ENCODE results near the gene DHCR7. TPM values are rescaled to one million over a fixed set of nuclear protein-coding genes. Genes with fewer than 3 reads are reported as not detected.

Gene DHCR7
- total RNA-seq, 6 experiments from 2014 or later = 44.6 to 55.9 (median 48.9) TPM

GRCh38 chr11:71391796-71392195 is 56.4 kb downstream of the DHCR7 start:
- no peak for DNase-seq
- peaks cover 47% of the 10 kb centered on the region for H3K27me3 Mint-ChIP-seq (ENCODE audit: insufficient read depth)

GRCh38 chr11:71391352-71391751 is 56.8 kb downstream of the DHCR7 start:
- no peak overlapping the region for H3K4me3 Mint-ChIP-seq
- peaks cover 10% of the 10 kb centered on the region for H3K36me3 Mint-ChIP-seq (ENCODE audit: low read depth)
- TF ChIP-seq, protein P1, sequence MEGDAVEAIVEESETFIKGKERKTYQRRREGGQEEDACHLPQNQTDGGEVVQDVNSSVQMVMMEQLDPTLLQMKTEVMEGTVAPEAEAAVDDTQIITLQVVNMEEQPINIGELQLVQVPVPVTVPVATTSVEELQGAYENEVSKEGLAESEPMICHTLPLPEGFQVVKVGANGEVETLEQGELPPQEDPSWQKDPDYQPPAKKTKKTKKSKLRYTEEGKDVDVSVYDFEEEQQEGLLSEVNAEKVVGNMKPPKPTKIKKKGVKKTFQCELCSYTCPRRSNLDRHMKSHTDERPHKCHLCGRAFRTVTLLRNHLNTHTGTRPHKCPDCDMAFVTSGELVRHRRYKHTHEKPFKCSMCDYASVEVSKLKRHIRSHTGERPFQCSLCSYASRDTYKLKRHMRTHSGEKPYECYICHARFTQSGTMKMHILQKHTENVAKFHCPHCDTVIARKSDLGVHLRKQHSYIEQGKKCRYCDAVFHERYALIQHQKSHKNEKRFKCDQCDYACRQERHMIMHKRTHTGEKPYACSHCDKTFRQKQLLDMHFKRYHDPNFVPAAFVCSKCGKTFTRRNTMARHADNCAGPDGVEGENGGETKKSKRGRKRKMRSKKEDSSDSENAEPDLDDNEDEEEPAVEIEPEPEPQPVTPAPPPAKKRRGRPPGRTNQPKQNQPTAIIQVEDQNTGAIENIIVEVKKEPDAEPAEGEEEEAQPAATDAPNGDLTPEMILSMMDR (IDR thresholded peaks at IDR 0.05) = no peak
- DNase-seq = no peak
- H3K27ac Mint-ChIP-seq = no peak overlapping the region
- no peaks in the 10 kb centered on the region for H3K4me1 Mint-ChIP-seq (ENCODE audit: low read depth)
- peaks cover 11% of the 10 kb centered on the region for H3K9me3 Mint-ChIP-seq
- H3K27me3 Mint-ChIP-seq (ENCODE audit: insufficient read depth) = peaks cover 48% of the 10 kb centered on the region

More at GRCh38 chr11:71391796-71392195, 56.4 kb downstream of the DHCR7 start:
- Mint-ChIP-seq H3K4me1 (ENCODE audit: low read depth) (no peaks in the 10 kb centered on the region), H3K36me3 (ENCODE audit: low read depth) (peaks cover 10% of the 10 kb centered on the region), H3K27ac (no peak overlapping the region), H3K9me3 (peaks cover 11% of the 10 kb centered on the region), H3K4me3 (no peak overlapping the region)
- TF ChIP-seq, protein P1 (IDR thresholded peaks at IDR 0.05) = no peak

DNA sequence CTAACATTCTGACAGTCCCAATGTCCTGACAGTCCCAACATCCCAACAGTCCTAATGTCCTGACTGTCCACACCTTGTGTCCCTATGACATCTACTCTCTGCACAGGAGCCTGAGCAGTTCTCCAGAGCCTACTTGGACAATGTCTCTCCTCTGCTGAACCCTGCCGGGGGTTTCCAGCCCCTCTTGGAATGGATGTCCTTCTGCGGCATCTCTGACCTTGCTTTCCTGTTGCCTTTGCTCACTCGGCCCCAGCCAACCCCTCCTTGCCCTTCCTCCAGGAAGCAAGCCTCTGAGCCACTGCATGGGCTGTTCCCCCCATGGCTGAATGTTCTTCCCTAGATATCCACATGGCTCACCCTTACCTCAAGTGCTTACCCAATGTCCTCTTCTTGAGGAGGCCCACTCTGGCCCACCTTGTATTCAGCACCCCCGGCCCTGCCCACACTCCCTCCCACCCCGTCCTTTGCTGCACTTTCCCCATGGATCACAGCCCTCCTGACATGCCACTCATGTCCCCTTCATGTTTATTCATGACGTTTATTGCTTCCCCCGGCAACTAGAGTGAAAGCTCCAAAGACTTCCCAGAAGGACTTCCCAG is 59.5 kb downstream of the DHCR7 start:
- TF ChIP-seq, protein P1 (IDR thresholded peaks at IDR 0.05) = no peak
- no peak for DNase-seq
- Mint-ChIP-seq H3K27me3 (ENCODE audit: insufficient read depth) (peaks cover 53% of the 10 kb centered on the region), H3K9me3 (peaks cover 11% of the 10 kb centered on the region), H3K36me3 (ENCODE audit: low read depth) (peaks cover 10% of the 10 kb centered on the region), H3K4me1 (ENCODE audit: low read depth) (no peaks in the 10 kb centered on the region), H3K27ac (no peak overlapping the region), H3K4me3 (no peak overlapping the region)

DNA sequence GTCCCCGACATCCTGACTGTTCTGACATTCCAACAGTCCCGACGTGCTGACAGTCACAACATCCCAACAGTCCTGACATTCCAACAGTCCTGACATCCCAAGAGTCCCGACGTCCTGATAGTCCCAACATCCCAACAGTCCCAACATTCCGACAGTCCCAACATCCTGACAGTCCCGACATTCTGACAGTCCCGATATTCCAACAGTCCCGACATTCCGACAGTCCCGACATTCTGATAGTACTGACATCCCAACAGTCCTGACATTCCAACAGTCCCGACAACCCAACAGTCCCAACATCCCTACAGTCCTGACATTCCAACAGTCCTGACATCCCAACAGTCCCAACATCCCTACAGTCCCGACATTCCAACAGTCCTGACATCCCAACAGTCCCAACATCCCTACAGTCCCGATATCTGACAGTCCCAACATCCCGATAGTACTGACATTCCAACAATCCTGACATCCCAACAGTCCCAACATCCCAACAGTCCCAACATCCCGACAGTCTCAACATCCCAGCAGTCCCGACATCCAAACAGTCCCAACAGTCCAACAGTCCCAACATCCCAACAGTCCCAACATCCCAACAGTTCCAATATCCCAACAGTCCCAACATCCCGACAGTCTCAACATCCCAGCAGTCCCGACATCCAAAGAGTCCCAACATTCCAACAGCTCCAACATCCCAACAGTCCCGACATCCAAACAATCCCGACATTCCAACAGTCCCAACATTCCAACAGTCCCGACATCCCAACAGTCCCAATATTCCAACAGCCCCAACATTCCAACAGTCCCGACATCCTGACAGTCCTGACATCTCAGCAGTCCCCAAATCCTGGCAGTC is 60.2 kb downstream of the DHCR7 start:
- TF ChIP-seq, protein P1 (IDR thresholded peaks at IDR 0.05) = no peak
- peaks cover 11% of the 10 kb centered on the region for H3K9me3 Mint-ChIP-seq
- H3K4me3 Mint-ChIP-seq = no peak overlapping the region
- peaks cover 52% of the 10 kb centered on the region for H3K27me3 Mint-ChIP-seq (ENCODE audit: insufficient read depth)
- no peaks in the 10 kb centered on the region for H3K4me1 Mint-ChIP-seq (ENCODE audit: low read depth)
- no peak overlapping the region for H3K27ac Mint-ChIP-seq
- no peak for DNase-seq
- peaks cover 10% of the 10 kb centered on the region for H3K36me3 Mint-ChIP-seq (ENCODE audit: low read depth)

DNA sequence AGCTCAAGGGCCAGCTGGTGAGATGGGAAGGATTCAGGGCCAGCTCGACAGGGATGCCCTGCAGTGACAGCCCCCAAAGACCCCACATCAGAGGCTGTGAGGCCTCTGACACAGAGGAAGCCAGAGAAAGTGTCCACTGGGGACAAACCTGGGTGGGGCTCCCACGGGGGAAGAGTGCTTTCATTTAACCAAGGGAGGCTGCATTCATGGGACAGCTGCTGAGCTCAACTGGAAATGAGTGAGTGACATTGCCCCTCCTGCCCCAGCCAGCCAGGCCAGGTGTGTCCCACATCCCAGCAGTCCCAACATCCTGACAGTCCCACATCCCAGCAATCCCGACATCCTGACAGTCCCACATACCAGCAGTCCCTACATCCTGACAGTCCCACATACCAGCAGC is 61.0 kb downstream of the DHCR7 start:
- H3K27ac Mint-ChIP-seq = no peak overlapping the region
- H3K27me3 Mint-ChIP-seq (ENCODE audit: insufficient read depth) = peaks cover 49% of the 10 kb centered on the region

More for the DNA sequence above, 61.0 kb downstream of the DHCR7 start:
- Mint-ChIP-seq H3K4me1 (ENCODE audit: low read depth) (no peaks in the 10 kb centered on the region), H3K36me3 (ENCODE audit: low read depth) (peaks cover 10% of the 10 kb centered on the region), H3K9me3 (peaks cover 11% of the 10 kb centered on the region), H3K4me3 (no peak overlapping the region)
- TF ChIP-seq, protein P1 (IDR thresholded peaks at IDR 0.05) = no peak
- DNase-seq = no peak
